GM12878 (cell line): Measurements from ENCODE around the gene RAP1GAP.

Source experiments
- CEBPB ChIP-seq, 2 experiments: fragments of 150-350 bp in 1 of 2; IDR thresholded peaks; 2 replicates each; pipeline ENCODE4 v1.6.1; 2012 to 2014; ENCODE audit warnings: low read depth in 2 of 2, low read length in 2 of 2, borderline replicate concordance in 1 of 2, inconsistent platforms in 1 of 2
- JUND ChIP-seq: IDR thresholded peaks from 2 replicates; pipeline ENCODE4 v1.6.1; 2012; ENCODE audit warnings: low read depth, mild to moderate bottlenecking, low read length, improper control_type of control experiment, moderate library complexity
- MYC ChIP-seq: IDR thresholded peaks from 2 replicates; pipeline ENCODE4 v1.6.1; 2011; ENCODE audit warnings: mild to moderate bottlenecking, low read length, moderate library complexity, inconsistent platforms; ENCODE audit not compliant: insufficient read depth, insufficient replicate concordance, insufficient read length, severe bottlenecking
- NR2C2 ChIP-seq: IDR thresholded peaks from 2 replicates; pipeline ENCODE4 v1.6.1; 2011; ENCODE audit warnings: borderline replicate concordance, low read depth; ENCODE audit not compliant: control insufficient read depth, insufficient read length
- SREBF1 ChIP-seq: IDR thresholded peaks from 2 replicates; pipeline ENCODE4 v1.6.1; 2012; ENCODE audit warnings: mild to moderate bottlenecking, low read length
- TARDBP ChIP-seq: IDR thresholded peaks from 2 replicates; pipeline ENCODE4 v1.6.1; 2016; ENCODE audit warnings: borderline replicate concordance
- TF ChIP-seq, protein P1 (sequence below), 3 experiments: IDR thresholded peaks in 2 of 3; conservative IDR thresholded peaks in 1 of 3; 2 replicates each; pipeline ENCODE4 v1.5.1; 2011; ENCODE audit warnings: low read depth in 3 of 3, low read length in 3 of 3, mild to moderate bottlenecking in 3 of 3, control low read depth in 2 of 3, moderate library complexity in 2 of 3, inconsistent platforms in 1 of 3, mixed read lengths in 1 of 3; ENCODE audit not compliant: control insufficient read depth in 2 of 3, insufficient read depth in 1 of 3; ENCODE audit errors: extremely low read depth in 1 of 3
- TF ChIP-seq, protein P2 (sequence below): IDR thresholded peaks from 2 replicates; pipeline ENCODE4 v1.6.1; 2012; ENCODE audit warnings: mild to moderate bottlenecking, low read depth, low read length

DNA sequence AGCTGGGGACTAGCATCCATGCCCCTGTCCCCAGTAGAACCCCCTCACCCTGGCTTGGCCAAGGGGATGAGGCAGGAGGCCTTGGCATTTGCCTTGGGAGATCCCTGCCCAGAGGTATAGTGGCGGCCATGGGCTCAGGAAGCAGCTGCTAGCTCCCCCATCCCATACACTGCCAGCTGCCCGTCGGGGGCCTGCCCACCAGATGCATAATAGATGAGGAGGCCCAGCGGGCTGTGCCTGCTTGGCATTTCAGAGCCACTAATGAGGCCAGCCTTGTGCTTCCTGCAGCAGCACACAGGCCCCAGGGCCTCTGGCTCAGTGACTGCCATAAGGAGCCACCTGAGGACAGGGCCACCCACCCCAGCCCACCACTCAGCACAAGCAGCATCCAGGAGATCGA, 23.6 kb downstream of the RAP1GAP start:
- TF ChIP-seq, protein P1, sequence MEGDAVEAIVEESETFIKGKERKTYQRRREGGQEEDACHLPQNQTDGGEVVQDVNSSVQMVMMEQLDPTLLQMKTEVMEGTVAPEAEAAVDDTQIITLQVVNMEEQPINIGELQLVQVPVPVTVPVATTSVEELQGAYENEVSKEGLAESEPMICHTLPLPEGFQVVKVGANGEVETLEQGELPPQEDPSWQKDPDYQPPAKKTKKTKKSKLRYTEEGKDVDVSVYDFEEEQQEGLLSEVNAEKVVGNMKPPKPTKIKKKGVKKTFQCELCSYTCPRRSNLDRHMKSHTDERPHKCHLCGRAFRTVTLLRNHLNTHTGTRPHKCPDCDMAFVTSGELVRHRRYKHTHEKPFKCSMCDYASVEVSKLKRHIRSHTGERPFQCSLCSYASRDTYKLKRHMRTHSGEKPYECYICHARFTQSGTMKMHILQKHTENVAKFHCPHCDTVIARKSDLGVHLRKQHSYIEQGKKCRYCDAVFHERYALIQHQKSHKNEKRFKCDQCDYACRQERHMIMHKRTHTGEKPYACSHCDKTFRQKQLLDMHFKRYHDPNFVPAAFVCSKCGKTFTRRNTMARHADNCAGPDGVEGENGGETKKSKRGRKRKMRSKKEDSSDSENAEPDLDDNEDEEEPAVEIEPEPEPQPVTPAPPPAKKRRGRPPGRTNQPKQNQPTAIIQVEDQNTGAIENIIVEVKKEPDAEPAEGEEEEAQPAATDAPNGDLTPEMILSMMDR (IDR thresholded peaks at IDR 0.05 in 2 of 3, conservative IDR thresholded peaks at IDR 0.05 in 1 of 3; ENCODE audit: control insufficient read depth in 2 of 3, extremely low read depth in 1 of 3, insufficient read depth in 1 of 3, low read depth in 3 of 3, low read length in 3 of 3): no peak
- TF ChIP-seq, protein P2, sequence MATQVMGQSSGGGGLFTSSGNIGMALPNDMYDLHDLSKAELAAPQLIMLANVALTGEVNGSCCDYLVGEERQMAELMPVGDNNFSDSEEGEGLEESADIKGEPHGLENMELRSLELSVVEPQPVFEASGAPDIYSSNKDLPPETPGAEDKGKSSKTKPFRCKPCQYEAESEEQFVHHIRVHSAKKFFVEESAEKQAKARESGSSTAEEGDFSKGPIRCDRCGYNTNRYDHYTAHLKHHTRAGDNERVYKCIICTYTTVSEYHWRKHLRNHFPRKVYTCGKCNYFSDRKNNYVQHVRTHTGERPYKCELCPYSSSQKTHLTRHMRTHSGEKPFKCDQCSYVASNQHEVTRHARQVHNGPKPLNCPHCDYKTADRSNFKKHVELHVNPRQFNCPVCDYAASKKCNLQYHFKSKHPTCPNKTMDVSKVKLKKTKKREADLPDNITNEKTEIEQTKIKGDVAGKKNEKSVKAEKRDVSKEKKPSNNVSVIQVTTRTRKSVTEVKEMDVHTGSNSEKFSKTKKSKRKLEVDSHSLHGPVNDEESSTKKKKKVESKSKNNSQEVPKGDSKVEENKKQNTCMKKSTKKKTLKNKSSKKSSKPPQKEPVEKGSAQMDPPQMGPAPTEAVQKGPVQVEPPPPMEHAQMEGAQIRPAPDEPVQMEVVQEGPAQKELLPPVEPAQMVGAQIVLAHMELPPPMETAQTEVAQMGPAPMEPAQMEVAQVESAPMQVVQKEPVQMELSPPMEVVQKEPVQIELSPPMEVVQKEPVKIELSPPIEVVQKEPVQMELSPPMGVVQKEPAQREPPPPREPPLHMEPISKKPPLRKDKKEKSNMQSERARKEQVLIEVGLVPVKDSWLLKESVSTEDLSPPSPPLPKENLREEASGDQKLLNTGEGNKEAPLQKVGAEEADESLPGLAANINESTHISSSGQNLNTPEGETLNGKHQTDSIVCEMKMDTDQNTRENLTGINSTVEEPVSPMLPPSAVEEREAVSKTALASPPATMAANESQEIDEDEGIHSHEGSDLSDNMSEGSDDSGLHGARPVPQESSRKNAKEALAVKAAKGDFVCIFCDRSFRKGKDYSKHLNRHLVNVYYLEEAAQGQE: no peak
- TF ChIP-seq JUND: no peak
- no peak for TF ChIP-seq NR2C2
- TF ChIP-seq TARDBP: no peak
- TF ChIP-seq MYC: no peak
- no peak for TF ChIP-seq CEBPB (IDR thresholded peaks at IDR 0.05; ENCODE audit: borderline replicate concordance in 1 of 2, low read depth in 2 of 2, low read length in 2 of 2)
- no peak for TF ChIP-seq SREBF1
